Glutamatergic neuron (in vitro differentiated cells): ENCODE measurements around the gene KRT2. TPM values are rescaled to one million over a fixed set of nuclear protein-coding genes. Genes with fewer than 3 reads are reported as not detected.

Experiments used
- DNase-seq: peaks from one replicate; pipeline ENCODE4 v3.0.0; 2022
- H3K27ac Mint-ChIP-seq: one replicate; pipeline ENCODE4 v1.8.0; 2020; ENCODE audit warnings: mild to moderate bottlenecking, mixed read lengths, inconsistent platforms; ENCODE audit not compliant: unreplicated experiment
- H3K27me3 Mint-ChIP-seq: one replicate; pipeline ENCODE4 v1.8.0; 2020; ENCODE audit warnings: mild to moderate bottlenecking, moderate library complexity, mixed read lengths, inconsistent platforms; ENCODE audit not compliant: unreplicated experiment
- H3K36me3 Mint-ChIP-seq: one replicate; pipeline ENCODE4 v1.8.0; 2020; ENCODE audit warnings: mild to moderate bottlenecking, mixed read lengths, inconsistent platforms; ENCODE audit not compliant: unreplicated experiment
- H3K4me1 Mint-ChIP-seq: one replicate; pipeline ENCODE4 v1.8.0; 2020; ENCODE audit warnings: mild to moderate bottlenecking, low read depth, mixed read lengths, inconsistent platforms; ENCODE audit not compliant: unreplicated experiment
- H3K4me3 Mint-ChIP-seq: one replicate; pipeline ENCODE4 v1.8.0; 2020; ENCODE audit warnings: mild to moderate bottlenecking, mixed read lengths, inconsistent platforms; ENCODE audit not compliant: unreplicated experiment
- H3K9me3 Mint-ChIP-seq: one replicate; pipeline ENCODE4 v1.8.0; 2020; ENCODE audit warnings: mild to moderate bottlenecking, moderate library complexity, mixed read lengths, inconsistent platforms; ENCODE audit not compliant: unreplicated experiment
- CTCF ChIP-seq: fragments of 200-600 bp; sonication (generic); IDR thresholded peaks from one replicate; pipeline ENCODE4 v1.5.0; 2021; ENCODE audit not compliant: partially characterized antibody, unreplicated experiment
- total RNA-seq: library from RNA; stranded (reverse); fragmentation: NEBNext Ultra II Directional; extraction: Animal tissue kit (Norgen Biotek cat#: 25700); gene quantifications from one replicate; pipeline ENCODE4 v1.2.1, GENCODE V29; 2021; ENCODE audit not compliant: unreplicated experiment

KRT2 gene
- total RNA-seq, 1 donor from 2014 or later = not detected

DNA sequence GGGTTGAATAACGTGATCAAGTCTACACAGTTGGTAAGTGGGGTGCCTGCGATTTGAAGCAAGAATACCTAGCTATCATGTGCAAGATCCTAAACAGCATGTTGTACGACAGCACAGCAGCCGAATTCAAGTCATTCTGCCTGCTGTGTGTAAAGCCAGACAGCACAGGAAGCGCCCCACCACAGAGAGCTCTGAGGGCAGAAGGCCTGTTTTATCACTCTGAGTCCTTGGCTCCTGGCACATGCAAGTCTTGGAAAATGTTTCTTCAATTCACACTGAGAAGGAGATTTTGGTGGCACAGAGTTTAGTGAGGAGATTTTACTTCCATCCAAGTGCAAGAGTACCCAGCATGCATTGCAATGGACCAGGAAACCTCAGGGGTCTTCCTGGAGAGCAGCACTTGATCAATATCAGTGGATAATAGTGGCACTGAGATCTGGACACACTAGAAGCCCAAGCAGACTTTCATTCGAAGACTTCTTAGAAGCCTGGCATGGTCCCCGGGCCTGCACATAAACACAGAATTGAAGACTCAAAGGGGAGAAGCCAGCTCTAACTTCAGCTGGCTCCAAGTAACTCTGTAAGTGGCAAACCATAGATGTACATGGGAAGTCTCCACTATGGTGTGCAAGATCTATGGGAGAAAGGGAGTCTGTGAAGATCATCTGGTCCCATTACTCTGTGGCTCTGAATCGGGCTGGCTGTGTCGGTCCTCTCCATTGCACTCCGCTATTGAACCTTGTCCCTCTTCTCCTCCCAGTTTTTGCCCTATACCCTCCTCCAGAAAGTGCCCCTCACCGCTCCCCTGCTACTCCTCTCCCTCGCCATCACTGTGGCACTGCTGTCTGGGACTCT lies 29.7 kb upstream of the KRT2 start:
- no peak for DNase-seq
- H3K9me3 Mint-ChIP-seq = peaks cover 3% of the 10 kb centered on the region
- no peak overlapping the region for H3K27ac Mint-ChIP-seq
- no peaks in the 10 kb centered on the region for H3K36me3 Mint-ChIP-seq
- no peak for TF ChIP-seq CTCF
- no peaks in the 10 kb centered on the region for H3K4me1 Mint-ChIP-seq
- no peak overlapping the region for H3K4me3 Mint-ChIP-seq
- peaks cover 7% of the 10 kb centered on the region for H3K27me3 Mint-ChIP-seq

DNA sequence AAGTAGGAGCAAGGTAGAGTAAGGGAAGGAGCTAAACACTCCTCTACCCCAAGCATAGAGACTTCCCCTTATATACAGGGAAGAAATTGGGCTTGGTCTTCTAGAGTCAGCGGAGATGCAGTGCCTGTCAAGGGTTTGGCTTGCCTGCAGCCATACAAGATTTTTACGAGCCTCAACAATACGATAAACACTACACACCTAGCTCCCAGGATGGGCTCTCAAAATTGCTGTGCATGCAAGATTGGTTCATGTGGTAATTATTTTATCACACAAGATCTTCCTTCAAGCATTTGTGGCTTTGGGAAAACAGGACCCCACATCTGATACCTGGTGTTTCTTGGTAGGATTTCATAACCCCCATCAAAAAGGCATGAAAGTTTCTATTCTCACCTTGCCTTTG lies 28.4 kb upstream of the KRT2 start, which contains the start of gene KRT1:
KRT1 (minus strand) TSS at position 45 of the 400 bp plus-strand sequence. CDS start 59 bp downstream, outside the sequence.
- TF ChIP-seq CTCF = no peak
- DNase-seq = no peak
- H3K4me3 Mint-ChIP-seq = no peak within 1 kb of the TSS
- H3K4me1 Mint-ChIP-seq = no peaks in the 10 kb centered on the region
- H3K27ac Mint-ChIP-seq = no peak within 1 kb of the TSS
- peaks cover 7% of the 10 kb centered on the region for H3K27me3 Mint-ChIP-seq
- no peaks in the 10 kb centered on the region for H3K36me3 Mint-ChIP-seq
- peaks cover 3% of the 10 kb centered on the region for H3K9me3 Mint-ChIP-seq

- TF ChIP-seq CTCF = no peak
- Mint-ChIP-seq H3K4me3 (no peak overlapping the region), H3K27me3 (peaks cover 7% of the 10 kb centered on the region), H3K27ac (no peak overlapping the region), H3K4me1 (no peaks in the 10 kb centered on the region), H3K9me3 (peaks cover 3% of the 10 kb centered on the region), H3K36me3 (no peaks in the 10 kb centered on the region)
- DNase-seq = no peak
These were observed 27.9 kb upstream of the KRT2 start for GRCh38 chr12:52679875-52680274.

GRCh38 chr12:52677671-52678070 lies 25.7 kb upstream of the KRT2 start:
- no peak for TF ChIP-seq CTCF
- no peak overlapping the region for H3K27ac Mint-ChIP-seq
- H3K4me1 Mint-ChIP-seq = no peaks in the 10 kb centered on the region
- H3K9me3 Mint-ChIP-seq = no peaks in the 10 kb centered on the region
- DNase-seq = no peak
- H3K27me3 Mint-ChIP-seq = no peaks in the 10 kb centered on the region
- no peaks in the 10 kb centered on the region for H3K36me3 Mint-ChIP-seq
- no peak overlapping the region for H3K4me3 Mint-ChIP-seq

GRCh38 chr12:52677126-52677525 lies 25.1 kb upstream of the KRT2 start:
- Mint-ChIP-seq H3K27ac (no peak overlapping the region), H3K4me3 (no peak overlapping the region), H3K9me3 (no peaks in the 10 kb centered on the region), H3K27me3 (no peaks in the 10 kb centered on the region), H3K4me1 (no peaks in the 10 kb centered on the region), H3K36me3 (no peaks in the 10 kb centered on the region)
- TF ChIP-seq CTCF = no peak
- DNase-seq = no peak
